Uterus (tissue), 4 donors: Measurements from ENCODE around the gene KRT79. TPM values are rescaled to one million over a fixed set of nuclear protein-coding genes. Genes with fewer than 3 reads are reported as not detected.

Source experiments
- DNase-seq, 2 donors: peaks; one replicate each; pipeline ENCODE4 v3.0.0-alpha.2; 2019 to 2020
- H3K27ac ChIP-seq, 2 donors: fragments of 200-600 bp; sonication (generic); 1 replicate in 1 of 2; 2 replicates in 1 of 2; pipeline ENCODE4 v1.5.1; 2016 to 2018
- H3K27me3 ChIP-seq, 2 donors: fragments of 200-600 bp; sonication (generic); one replicate each; pipeline ENCODE4 v1.5.1; 2018 to 2019; ENCODE audit warnings: control low read depth in 1 of 2
- H3K36me3 ChIP-seq, 2 donors: fragments of 200-600 bp; sonication (generic); one replicate each; pipeline ENCODE4 v1.5.1; 2019; ENCODE audit warnings: control low read depth in 1 of 2
- H3K4me1 ChIP-seq, 2 donors: fragments of 200-600 bp; sonication (generic); one replicate each; pipeline ENCODE4 v1.5.1; 2018 to 2019; ENCODE audit warnings: control low read depth in 1 of 2
- H3K4me3 ChIP-seq, 2 donors: fragments of 200-600 bp; sonication (generic); 1 replicate in 1 of 2; 2 replicates in 1 of 2; pipeline ENCODE4 v1.5.1; 2018 to 2019; ENCODE audit warnings: mild to moderate bottlenecking in 1 of 2
- H3K9me3 ChIP-seq, 2 donors: fragments of 200-600 bp; sonication (generic); one replicate each; pipeline ENCODE4 v1.5.1; 2019; ENCODE audit warnings: control low read depth in 1 of 2
- POLR2A ChIP-seq, 2 donors: fragments of 450-650 bp; IDR thresholded peaks; one replicate each; pipeline ENCODE4 v1.6.1; 2016; ENCODE audit warnings: antibody characterized with exemption in 2 of 2, mild to moderate bottlenecking in 1 of 2, moderate library complexity in 1 of 2
- intact Hi-C: fragments of 100-400 bp; cut with DNase I; formaldehyde crosslinking; loops from one replicate; pipeline ENCODE4 v1.15.1; 2023; ENCODE audit warnings: low total_unique reads
- total RNA-seq, 4 donors: library from RNA; depleted of rRNA in 3 of 4; stranded (reverse); fragments of >200 nt in 3 of 4; gene quantifications; one replicate each; pipeline versions ENCODE4 v1.1.0 to v1.2.4, GENCODE V29; 2014 to 2023
- TF ChIP-seq, protein P1 (sequence below), 4 experiments: fragments of 200-600 bp in 2 of 4; fragments of 450-650 bp in 2 of 4; sonication (generic) in 2 of 4; IDR thresholded peaks; one replicate each; pipeline ENCODE4 v1.5.1; 2016 to 2019; ENCODE audit warnings: antibody characterized with exemption in 4 of 4, mild to moderate bottlenecking in 2 of 4, moderate library complexity in 1 of 4
- donor health status: DM: yes; HTN: yes; CAD: no.

Gene KRT79
- total RNA-seq, 4 donors from 2014 or later = not detected

DNA sequence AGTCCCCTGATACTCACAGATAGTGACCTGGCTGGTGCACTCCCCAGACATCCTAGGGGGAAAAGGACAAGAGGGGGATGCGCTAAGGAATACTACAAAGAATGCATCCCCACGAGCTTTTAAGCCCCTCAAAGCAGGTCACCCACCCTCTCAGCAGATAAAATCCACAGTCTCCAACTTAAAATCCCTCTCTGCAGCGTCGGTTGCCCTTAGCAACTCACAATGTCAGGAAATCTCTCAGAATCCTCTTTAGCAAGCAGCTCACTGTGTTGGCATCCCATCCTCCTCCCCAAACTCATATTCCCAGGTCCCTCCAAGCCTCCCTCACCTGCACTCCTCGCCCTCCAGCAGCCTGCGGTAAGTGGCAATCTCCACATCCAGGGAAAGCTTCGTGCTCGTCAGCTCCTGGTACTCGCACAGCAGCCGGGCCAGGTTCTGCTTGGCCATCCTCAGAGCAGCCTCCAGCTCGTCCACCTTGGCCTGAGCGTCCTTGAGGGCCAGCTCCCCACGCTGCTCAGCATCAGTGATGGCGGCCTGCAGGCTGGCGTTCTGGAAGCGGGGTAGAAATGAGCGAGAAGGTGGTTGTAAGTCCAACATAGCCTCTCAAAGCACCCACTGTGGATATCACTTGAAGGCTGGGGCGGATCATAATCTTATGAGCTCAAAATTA is 5.5 kb upstream of the KRT79 start:
- no peak overlapping the region for H3K27ac ChIP-seq
- intact Hi-C loops = no loop called here
- no peaks in the 10 kb centered on the region for H3K9me3 ChIP-seq
- no peak for DNase-seq
- no peaks in the 10 kb centered on the region for H3K4me1 ChIP-seq
- TF ChIP-seq, protein P1, sequence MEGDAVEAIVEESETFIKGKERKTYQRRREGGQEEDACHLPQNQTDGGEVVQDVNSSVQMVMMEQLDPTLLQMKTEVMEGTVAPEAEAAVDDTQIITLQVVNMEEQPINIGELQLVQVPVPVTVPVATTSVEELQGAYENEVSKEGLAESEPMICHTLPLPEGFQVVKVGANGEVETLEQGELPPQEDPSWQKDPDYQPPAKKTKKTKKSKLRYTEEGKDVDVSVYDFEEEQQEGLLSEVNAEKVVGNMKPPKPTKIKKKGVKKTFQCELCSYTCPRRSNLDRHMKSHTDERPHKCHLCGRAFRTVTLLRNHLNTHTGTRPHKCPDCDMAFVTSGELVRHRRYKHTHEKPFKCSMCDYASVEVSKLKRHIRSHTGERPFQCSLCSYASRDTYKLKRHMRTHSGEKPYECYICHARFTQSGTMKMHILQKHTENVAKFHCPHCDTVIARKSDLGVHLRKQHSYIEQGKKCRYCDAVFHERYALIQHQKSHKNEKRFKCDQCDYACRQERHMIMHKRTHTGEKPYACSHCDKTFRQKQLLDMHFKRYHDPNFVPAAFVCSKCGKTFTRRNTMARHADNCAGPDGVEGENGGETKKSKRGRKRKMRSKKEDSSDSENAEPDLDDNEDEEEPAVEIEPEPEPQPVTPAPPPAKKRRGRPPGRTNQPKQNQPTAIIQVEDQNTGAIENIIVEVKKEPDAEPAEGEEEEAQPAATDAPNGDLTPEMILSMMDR (IDR thresholded peaks at IDR 0.05) = no peak
- no peak for TF ChIP-seq POLR2A (IDR thresholded peaks at IDR 0.05)
- H3K4me3 ChIP-seq = no peak overlapping the region
- no peaks in the 10 kb centered on the region for H3K36me3 ChIP-seq
- no peaks in the 10 kb centered on the region for H3K27me3 ChIP-seq

DNA sequence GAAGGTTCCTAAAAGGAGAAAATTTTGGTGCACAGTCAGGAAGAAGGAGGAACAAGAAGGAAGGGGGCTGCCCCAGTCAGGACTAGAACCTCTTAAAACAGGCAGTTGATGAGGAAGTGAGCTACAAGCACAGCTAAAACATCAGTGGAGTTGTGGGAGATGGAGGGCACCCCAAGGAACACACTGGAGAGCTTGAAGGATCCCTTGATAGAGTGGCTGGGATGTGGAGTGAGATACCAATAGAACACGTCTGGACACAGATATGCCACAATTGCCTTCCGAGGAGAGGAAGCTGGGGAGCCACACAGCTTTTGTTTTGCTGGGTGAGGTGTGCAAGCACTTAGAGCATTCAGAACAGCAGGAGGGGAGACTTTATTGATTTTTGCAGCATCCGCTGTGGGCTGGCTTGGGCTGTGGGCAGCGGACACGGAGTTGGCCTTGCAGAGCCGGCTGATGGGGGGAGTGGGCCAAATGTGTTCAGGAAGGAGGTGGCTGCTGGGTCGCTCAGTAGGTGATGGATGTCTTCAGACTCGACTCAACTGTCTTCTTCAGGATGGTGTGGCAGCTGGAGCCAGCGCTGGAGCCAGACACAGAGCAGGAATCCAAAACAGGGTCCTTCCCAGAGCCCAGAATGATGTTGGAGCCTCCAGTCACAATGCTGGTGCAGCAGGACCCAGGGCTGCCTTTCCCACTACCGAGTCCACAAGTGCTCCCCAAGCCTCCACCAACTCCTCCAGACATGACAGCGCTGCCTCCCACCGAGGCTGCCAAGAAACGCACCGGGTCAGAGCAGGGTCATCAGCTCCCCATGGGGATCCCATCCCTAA is 4.7 kb upstream of the KRT79 start:
- DNase-seq = no peak
- no peaks in the 10 kb centered on the region for H3K4me1 ChIP-seq
- TF ChIP-seq POLR2A (IDR thresholded peaks at IDR 0.05) = no peak
- TF ChIP-seq, protein P1 (IDR thresholded peaks at IDR 0.05) = no peak
- intact Hi-C loops = no loop called here
- no peaks in the 10 kb centered on the region for H3K9me3 ChIP-seq
- no peaks in the 10 kb centered on the region for H3K36me3 ChIP-seq
- no peak overlapping the region for H3K4me3 ChIP-seq
- H3K27me3 ChIP-seq = no peaks in the 10 kb centered on the region
- no peak overlapping the region for H3K27ac ChIP-seq

DNA sequence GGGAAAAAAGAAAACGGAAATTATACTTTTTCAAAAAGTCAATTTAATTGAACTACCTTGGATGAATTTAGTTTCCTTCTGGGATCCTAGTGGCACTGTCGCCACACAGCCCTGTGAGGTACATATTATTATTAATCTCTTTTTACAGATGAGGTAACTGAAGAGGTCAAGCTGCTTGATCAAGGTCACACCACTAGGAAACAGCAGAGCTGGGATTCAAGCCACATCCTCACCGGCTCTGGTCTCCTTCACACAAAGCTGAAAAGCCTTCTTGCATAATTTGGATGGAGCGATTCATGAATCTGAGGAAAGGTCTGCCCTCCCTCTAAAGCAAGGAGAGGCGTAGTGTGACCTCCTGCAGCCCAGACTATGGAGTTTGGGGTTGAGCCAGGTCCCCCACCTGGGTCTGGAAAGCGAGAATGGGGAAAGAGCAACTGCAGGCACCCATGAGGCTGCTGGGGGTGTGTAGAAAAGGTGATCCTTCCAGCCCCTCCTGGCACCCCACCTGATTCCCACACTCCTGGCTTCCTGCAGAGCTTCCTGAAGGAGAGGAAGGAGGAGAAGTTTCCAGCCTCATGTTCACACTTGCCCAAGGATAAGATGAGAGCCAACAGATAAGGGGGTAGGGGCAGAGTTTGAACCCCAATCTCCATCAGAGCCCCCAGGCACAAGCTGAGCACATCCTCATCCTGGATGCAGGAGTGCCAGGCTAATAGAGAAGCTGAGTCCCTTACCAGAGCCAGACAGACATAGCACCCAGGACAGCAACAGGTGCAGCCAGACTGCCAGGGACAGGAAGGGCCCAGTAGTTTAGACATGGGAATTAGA is 3.9 kb upstream of the KRT79 start:
- Histone ChIP-seq H3K27ac (no peak overlapping the region), H3K4me1 (no peaks in the 10 kb centered on the region), H3K36me3 (no peaks in the 10 kb centered on the region), H3K27me3 (no peaks in the 10 kb centered on the region), H3K9me3 (no peaks in the 10 kb centered on the region), H3K4me3 (no peak overlapping the region)
- no peak for TF ChIP-seq POLR2A (IDR thresholded peaks at IDR 0.05)
- TF ChIP-seq, protein P1 (IDR thresholded peaks at IDR 0.05) = no peak
- no peak for DNase-seq
- intact Hi-C loops = no loop called here

DNA sequence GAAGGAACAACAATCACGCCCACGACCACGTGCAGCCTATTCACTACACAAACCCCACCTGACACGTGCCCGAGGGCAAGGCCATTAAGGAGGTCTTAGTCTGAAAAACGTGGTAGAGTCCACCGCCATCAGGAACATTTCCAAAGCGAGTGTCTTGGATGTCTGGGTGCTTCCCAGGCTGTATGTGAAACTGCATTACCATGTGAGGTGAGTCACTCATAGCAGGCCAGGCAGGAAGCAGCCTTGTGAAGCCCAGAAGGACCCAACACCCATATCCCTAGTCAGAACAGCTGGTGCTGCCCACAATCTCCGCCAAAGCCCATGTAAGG is 3.3 kb upstream of the KRT79 start:
- Histone ChIP-seq H3K27me3 (no peaks in the 10 kb centered on the region), H3K4me1 (no peaks in the 10 kb centered on the region), H3K9me3 (no peaks in the 10 kb centered on the region), H3K27ac (no peak overlapping the region), H3K36me3 (no peaks in the 10 kb centered on the region), H3K4me3 (no peak overlapping the region)
- no peak for DNase-seq
- TF ChIP-seq POLR2A (IDR thresholded peaks at IDR 0.05) = no peak
- TF ChIP-seq, protein P1 (IDR thresholded peaks at IDR 0.05) = no peak
- intact Hi-C loops = no loop called here
